HG02870 (cell line): ENCODE data around the gene AMOTL1.
"Not testable (repeated sequence)": the region's sequence is repeated elsewhere in the genome, so short reads cannot be mapped to it uniquely, and the experiment has no call there.

Experiments
- ATAC-seq: cut with Tn5 transposase; IDR thresholded peaks from one replicate; pipeline ENCODE4 v1.9.1; 2021; ENCODE audit warnings: mild to moderate bottlenecking, moderate library complexity; ENCODE audit not compliant: unreplicated experiment

Gene AMOTL1

DNA sequence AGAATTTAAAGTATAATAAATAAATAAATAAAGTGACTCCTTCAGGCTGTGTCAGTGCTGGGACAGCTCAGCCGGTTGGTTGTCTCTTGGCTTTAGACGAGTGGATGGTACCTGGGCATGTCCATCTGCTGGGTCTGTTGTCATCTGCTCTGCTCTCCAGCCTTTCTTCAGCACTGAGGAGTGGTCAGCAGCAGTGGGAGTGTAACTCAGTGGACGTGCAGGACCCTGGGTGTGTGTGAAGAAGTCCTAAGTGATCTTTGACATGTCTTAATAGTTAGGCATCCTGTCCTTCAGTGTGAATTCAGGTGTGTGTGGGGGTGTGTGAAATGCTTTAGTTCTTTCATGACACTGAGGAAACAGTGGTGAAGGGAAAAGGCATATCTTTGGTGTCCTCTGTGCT lies 24.3 kb downstream of the AMOTL1 start:
- no peak for ATAC-seq

DNA sequence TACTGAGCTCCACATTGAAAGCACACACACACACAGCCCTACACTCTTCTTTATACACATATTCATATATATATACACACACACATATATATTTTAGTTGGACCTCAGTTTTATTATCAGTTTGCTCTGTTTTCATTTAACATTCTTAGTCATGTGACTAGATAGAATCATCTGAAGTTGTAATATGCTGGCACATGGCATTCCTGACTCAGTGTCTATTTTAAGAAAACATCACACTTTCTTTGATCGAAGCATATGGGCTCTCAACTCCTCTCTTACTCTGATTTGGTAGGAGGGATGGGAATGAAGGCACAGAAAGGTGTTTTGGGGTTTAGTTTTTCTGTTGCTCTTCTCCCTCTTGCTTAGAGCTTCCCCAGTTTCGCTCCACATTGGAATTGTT lies 24.8 kb downstream of the AMOTL1 start:
- no peak for ATAC-seq

DNA sequence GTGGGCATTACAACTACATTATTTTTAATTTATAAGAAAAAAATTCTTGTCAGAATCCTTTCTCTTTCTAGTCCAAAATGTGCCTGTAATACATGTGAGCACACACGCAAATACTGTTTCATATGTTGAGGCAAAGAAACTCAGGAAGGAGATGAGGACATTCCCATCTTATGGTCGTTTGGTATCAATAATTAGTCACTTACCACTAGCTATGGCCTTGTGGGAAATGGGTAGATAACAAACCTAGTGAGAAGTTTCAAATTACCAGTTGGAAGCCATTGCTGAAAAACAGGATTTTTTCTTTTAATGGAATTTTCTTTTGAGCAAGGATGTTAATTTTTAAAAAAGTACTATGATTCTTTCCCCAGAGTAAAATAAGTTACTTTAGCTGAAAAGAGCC lies 25.7 kb downstream of the AMOTL1 start:
- no peak for ATAC-seq

DNA sequence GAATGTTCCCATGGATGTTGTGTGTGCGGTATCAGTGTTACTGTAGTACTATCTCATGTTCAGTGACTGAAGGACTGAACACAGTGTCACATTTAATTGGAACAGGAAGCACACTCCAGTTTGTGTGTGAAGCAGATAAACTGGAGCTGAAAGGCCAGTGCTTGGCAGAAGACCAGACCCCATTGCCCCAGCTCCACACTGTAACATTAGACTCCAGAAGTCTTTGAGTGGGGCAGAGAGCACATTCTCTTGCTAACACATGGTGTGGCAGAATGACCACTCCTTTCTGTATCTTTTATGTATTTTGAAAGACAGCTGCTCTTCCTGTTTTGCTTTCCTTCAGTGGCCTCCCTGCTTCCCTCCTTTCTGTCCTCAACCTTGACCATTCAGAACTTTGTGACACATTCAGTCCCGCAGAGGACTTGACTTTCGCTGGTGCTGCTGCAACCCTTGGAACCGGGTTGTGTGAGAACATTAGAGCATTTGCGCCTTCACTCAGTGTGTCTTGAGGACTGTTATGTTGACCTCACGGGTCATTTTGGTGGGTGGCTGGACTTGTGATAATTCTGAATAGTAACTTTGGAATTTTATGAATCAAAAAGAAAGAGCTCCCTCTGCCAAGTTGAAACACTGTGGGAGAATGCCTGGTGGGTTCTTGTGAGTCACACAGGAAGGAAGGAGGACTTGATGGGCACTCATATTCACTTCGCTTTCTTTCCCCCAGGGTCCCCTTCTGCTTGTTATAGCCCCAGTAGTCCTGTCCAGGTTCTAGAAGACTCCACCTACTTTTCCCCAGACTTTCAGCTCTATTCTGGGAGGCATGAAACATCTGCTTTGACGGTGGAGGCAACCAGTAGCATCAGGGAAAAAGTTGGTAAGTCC lies 26.4 kb downstream of the AMOTL1 start:
- ATAC-seq: no peak

DNA sequence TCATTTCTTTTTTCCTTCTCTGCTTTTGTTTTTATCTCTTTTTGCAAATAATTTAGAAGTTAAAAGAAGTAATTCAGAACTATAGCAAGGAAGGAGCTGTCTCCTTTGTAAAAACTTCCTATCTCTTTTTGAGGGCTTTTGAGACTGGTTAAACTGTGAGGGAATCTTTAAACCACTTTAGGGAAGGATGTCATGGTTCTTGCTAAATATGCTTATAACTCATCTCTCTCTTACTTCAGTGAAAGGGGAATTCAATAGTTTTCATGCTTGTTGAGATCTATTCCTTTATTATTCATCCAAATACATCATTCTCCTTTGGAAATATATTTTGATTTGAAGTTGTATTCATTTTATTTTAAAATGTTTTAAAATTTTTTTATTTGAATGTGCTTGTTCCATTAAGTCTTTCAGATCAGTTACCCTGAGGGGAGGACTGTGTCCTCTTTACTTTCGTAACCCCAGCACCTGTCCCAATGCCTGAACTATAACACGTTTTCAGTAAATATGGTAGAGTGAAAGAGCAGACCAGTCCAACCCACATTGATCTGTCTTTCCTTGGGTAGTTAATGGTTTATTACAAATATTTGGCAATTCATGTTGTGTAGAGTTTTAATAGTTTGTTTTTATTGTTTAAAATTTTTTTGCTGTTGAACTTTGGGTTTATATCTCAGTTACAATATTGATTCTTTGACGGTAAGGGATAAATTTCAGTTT lies 27.5 kb downstream of the AMOTL1 start:
- no peak for ATAC-seq

DNA sequence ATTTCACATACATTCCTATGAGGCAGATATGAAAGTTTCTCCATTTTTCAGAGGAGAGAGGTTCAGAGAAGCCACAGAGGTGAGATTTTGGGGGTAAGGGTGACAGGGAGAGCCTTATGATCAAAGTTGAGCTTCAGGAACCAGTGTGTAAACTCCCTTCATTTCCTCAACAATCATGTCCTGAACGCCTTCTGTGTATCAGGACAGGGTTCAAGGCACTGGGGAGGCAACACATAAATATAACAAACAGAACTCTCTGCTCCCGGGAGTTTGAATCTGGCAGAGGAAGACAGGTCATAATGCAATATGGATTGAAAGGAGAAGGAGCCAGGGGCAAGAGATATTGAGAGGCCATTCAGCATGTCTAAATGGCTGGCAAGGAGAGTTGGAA lies 28.0 kb downstream of the AMOTL1 start:
- no peak for ATAC-seq

DNA sequence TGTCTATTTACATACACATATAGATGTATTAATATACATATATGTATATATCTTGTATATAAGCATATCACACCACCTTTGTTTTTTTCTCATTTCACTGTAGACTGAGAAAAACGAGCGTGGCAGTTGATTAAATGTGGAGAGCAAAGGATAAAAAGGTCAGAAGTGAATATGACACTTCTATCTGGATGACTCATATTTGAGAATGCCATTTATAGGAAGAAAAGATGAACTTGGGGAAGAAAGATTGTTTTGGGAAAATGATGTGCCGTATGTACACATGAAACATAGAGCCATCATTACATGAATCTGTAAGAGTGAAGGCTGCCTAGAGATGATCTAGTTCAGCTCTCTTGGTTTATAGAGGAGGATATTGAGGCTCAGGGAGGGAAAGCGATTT lies 28.7 kb downstream of the AMOTL1 start:
- no peak for ATAC-seq

DNA sequence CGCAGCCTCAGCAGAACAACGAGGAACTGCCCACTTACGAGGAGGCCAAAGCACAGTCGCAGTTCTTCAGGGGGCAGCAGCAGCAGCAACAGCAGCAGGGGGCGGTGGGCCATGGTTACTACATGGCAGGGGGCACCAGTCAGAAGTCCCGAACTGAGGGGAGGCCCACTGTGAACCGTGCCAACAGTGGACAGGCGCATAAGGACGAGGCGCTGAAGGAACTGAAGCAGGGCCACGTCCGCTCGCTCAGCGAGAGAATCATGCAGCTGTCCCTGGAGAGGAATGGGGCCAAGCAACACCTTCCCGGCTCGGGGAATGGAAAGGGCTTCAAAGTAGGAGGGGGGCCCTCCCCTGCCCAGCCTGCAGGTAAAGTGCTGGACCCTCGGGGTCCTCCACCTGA lies 31.6 kb downstream of the AMOTL1 start:
- no peak for ATAC-seq

DNA sequence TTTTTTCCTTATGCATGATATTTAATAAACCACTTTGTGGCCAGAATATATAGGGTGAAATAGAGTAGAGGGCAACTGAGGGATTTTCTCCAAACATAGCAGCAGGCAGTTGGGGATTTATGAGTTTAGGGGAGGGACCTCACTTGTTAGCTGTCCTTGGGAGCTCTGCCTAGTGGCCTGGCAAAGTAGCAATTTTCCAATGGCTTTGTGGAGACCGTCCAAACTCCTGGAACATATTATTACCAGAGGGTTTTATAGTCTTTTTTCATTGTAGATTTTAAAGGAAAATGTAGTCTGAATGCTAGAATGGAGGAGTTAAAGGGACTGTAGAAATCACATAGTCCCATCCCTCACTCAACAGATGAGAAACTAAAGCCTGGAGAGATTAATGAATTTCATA lies 32.3 kb downstream of the AMOTL1 start:
- ATAC-seq: no peak

DNA sequence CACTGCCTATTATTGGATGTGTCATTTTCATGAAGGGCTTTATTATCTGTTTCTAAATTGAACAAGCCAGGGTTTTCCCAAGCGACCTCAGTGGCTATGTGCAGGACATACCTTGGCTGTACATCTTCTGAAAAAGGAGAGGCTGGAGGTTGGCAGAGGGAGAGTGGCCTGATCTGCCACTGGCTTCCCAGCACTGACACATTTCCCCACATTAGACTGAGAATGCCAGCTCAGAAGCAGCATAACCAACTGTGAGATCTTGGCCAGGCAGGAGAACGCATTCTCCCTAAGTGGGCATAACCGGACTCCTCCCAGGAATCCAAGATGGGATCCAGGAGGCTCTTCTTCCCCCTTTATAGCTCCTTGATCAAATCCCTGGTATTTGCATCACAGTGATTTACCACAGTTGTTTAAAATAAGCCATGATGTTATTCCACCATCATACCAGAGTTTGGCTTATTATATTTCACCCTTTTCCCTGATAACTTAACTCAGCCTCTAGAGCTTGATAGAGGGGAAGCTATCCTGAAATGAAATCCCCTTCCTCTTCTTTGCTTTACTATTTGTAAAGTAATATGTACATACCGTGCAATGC lies 33.8 kb downstream of the AMOTL1 start:
- no peak for ATAC-seq

DNA sequence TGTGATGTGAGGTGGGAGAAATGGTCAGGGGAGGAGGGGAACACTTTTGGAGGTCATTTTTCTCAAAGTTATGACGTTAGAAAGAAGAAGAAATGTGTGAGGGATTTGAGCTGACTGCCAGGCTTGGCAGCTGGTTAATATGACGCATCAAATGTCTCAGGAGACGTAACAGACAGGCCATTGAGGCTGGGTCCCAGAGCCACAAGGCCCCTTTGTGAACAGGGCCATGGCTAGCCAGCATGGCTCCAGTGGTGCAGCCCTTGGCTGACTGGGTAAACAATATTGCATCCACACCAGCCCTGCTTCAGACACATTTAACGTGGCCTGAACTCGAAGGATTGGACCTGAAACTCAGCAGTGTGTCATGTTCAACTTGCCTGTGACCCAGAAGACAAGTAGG lies 34.3 kb downstream of the AMOTL1 start:
- no peak for ATAC-seq

DNA sequence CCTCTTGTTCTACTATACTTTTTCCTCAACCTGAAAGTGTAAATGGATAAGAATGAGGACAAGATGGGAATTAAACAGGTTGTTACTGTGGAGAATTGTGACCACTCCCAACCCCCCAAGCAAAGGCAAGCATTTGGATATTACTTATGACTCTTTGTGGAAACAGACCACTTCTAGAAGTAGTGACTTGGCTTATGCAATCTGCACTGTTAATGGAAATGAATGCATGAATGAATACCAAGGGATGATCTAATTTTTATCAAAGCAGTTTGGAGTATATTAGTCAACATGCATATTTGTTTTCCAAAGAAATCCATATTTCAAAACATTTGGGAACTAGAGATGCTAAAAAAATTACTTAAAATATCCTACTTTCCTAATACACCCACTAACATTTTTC lies 35.3 kb downstream of the AMOTL1 start:
- no peak for ATAC-seq

DNA sequence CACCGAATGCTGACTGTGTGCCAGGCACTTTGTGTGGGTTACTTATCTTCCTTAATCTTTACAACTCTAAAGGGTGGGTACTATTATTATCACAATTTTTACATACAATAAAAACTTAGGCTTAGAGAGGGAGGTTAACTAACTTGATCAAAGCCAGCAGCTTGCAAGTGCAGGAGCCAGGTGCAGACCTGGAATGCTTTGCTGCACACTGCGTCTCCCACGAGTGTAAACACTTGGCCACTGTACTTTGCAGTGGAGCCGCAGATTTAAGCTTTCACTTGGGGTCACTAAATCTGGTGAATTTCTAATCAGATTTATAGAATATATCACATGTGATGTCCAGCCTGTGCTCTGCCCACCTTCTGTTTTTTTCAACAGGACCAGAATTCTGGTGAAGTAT lies 36.7 kb downstream of the AMOTL1 start:
- no peak for ATAC-seq

DNA sequence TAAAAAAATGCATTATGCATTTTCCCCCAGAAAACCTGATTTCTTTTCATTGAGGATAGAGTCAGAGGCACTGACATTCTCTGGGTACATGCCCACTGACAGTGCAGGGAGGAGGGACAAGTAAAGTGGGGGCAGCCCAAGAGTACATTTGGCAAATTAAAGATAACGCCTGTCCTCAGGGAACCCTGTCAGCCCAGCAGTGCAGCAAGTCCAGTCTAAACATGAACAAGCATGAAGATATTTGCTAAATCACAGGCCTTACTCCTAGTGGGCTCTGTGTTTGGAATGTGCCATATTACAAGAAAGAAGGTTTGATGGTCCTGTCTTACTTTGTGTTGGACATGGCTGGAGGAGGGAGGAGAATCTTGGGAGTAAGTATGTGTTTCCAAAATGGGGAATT lies 37.9 kb downstream of the AMOTL1 start:
- ATAC-seq: no peak

DNA sequence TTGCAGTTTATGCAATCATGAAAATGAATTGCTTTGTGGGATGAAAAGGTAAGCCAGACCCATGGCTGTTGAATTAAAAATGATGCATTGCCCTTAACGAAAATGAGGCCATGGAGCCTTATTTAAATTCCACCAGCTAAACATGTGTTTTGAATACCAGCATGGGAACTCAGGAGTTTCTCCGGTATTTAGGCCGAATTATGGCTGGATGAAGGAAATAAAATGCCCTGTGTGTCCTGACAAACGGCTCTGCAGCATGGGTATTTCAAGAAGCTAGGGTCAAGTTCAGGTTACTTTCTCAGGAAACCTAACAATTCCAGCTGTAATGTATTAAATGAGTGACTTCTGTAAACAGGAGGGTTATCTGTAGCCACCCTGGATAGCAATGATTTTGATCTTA lies 38.3 kb downstream of the AMOTL1 start:
- no peak for ATAC-seq

DNA sequence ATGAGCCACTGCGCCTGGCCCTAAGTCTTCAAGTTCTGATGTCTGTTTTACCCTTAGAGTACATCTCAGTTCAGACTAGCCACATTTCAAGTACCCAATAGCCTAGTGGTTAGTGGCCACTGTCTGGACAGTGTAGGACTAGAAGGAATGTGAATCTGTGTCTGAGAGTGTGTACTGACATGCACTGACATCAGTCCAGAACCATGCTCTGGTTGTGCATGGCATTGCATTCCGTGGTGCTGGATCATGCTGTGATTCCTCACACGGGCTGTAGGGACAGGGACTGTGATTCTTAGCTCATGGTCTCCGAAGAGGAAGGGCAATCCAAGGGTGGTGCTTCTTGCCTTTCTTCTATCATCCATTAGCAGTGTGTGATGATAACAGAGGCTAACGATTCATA lies 41.1 kb downstream of the AMOTL1 start:
- no peak for ATAC-seq

DNA sequence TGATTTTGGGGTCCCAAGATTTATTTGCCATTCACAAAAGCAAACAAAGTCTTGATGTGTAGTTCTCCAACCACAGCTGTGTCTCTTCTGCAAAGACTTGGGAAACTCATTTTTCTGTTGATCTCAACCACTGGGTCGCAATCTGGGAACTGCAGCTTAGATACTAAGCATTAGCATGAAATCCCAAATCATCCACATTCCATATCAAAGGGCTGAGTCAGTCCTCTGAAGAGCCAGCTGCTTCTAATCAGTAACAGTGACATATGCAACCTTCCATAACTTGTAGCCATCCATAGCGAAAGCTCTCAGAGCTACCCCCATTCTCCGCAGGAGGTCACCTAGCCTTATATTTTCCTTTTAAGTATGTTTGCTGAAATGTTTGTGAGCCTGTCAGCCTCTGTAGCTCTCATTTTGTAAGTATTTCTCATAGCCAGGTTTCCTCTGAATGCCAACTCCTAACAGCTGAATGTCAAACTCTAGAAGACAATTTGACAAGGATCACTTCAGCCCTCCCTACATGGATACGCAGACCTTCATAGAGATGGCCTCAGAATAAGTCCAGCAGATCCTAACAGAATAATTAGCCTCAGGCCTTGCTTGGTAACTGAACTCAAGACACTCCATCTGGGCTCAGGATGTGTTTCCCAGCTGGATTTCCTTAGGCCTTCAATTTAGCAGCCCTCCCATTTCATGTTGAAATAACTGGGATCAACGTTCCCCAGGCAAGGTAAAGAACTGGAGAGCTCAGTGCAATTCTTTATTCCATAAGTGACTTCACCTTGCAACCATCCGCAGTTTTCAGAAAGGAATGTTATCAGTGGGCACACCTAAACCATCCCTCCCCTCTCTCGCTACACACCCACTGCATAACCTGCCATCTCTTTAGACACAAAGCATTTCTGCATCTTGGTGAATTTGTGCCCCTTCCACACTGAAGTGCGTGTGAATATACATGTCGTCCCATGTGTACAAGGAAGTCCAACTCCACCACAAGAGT lies 44.9 kb downstream of the AMOTL1 start:
- ATAC-seq: not testable (repeated sequence)

DNA sequence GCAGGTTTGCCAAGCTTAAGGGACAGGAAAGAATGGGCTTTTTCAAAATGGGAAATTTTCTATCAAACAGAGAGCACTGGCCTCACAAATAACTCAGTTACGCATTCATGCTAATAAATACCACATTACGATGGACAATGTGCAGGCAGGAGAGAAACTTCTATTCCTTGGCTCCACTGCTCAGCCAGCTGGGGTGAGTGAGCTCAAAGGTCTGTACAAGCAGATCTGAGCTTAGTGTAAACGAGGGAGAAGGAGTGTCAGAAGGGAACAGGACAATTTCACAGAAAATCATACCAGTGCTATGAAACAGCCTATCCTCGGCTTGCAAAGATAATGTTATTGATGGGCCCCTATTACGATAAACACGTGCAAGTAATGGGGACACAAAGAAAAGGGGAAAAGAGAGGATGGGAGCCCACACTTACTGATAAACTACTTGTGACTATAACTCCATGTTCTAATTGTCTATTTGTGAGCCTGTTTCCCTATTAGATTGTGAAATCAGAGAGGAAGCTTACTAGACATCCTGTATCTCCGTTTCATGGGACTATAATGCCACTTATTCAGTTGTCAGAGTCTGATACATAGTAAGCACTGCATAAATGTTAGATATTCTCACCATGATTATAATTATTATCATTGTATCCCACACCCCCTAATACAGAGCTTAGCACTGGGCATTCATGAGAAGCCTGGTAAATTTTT lies 46.3 kb downstream of the AMOTL1 start:
- ATAC-seq: no peak

DNA sequence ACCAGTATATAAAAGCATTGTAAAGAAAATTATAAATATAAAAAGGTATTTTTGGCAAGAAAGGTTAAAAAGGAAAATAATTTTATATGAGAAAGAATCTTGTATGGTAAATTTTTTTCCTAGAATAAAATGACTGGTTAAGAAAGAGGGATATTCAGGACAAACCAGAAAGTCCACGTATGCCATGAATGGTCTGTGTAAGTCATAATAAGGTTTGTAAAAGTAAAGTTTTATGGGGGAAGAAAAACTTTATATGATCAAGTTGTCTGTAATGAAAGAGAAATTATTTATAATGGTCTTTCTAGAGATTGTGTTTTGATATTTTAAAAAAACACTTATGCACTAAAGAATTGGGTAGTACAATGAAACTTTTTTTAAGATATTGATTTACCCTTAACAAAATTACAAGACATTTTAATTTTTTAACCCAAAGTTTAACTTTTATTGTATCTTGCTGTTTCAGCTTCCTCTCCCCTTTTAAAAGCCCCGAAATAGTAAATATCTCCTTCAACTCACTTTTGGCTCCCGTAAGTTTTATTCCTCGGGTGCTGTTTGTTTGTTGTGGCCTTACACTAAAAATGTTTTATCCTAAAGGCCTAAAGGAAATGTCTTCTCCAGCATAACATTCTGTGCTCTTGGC lies 47.7 kb downstream of the AMOTL1 start:
- ATAC-seq: no peak

DNA sequence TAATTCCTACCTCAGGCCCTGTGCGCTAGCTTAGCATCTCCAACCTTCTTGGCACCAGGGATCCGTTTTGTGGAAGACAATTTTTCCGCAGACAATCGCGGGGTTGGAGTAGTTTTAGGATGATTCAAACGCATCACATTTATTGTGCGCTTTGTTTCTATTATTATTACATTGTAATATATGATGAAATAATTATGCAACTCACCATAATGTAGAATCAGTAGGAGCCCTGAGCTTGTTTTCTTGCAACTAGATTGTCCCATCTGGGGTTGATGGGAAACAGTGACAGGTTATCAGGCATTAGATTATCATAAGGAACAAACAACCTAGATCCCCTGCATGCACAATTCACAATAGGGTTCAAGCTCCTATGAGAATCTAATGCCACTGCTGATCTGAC lies 52.3 kb downstream of the AMOTL1 start:
- no peak for ATAC-seq
